GM18951 (cell line): ENCODE data around the gene SLC29A4.
"Not testable (repeated sequence)": the region's sequence is repeated elsewhere in the genome, so short reads cannot be mapped to it uniquely, and the experiment has no call there.

Experiments used
- POLR2A ChIP-seq: IDR thresholded peaks from 4 replicates; pipeline ENCODE4 v1.6.1; 2011; ENCODE audit warnings: mild to moderate bottlenecking; ENCODE audit not compliant: insufficient read length, insufficient read depth; ENCODE audit errors: extremely low read depth
- in situ Hi-C: fragments of 300-500 bp; cut with MboI; formaldehyde crosslinking; loops from one replicate; pipeline ENCODE4 v1.12.0; 2022; ENCODE audit warnings: low sequenced_read_pairs, mixed read lengths, inconsistent platforms; ENCODE audit not compliant: unreplicated experiment

SLC29A4 gene, protein sequence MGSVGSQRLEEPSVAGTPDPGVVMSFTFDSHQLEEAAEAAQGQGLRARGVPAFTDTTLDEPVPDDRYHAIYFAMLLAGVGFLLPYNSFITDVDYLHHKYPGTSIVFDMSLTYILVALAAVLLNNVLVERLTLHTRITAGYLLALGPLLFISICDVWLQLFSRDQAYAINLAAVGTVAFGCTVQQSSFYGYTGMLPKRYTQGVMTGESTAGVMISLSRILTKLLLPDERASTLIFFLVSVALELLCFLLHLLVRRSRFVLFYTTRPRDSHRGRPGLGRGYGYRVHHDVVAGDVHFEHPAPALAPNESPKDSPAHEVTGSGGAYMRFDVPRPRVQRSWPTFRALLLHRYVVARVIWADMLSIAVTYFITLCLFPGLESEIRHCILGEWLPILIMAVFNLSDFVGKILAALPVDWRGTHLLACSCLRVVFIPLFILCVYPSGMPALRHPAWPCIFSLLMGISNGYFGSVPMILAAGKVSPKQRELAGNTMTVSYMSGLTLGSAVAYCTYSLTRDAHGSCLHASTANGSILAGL

DNA sequence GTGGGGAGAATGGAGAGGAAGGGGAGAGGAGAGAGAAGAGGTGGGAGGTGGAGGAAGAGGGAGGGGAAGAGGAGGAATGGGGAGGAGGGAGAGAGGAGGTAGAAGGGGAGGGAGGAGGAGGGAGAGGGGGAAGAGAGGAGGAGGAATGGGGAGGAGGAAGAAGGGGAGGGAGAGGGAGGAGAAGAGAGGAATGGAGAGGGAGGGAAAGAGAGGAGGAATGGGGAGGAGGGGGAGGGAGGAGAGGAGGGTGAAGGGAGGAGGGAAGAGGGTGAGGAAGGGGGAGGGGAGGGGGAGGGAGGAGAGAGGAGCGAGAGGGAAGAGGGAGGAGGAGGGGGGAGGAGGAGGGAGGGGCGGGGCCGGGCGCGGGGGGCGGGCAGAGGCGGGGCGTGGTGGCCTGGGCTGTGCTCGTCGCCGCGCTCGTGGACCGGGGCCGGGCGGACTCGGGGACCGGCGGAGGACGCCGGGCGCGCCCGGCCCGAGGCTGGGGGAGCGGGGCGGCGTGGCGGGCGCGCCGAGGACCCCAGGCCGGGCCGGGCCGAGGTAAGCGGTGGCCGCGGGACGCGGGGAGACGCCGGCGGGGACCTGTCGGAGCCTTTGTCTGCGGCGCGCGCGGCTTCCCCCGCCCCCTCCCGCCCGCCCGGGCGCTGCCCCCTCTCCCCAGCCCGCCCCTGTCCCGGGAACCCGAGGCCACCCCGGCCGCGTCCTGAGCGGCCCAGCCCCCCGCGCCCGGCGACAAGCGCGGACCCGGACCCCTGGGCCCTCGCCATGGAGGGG, at the start of gene SLC29A4:
Gene SLC29A4, plus strand, starts transcription at position 401 of the 774 bp plus-strand sequence. CDS start 4,874 bp downstream, outside the sequence.
- in situ Hi-C loops = no loop called here
- no peak for TF ChIP-seq POLR2A

DNA sequence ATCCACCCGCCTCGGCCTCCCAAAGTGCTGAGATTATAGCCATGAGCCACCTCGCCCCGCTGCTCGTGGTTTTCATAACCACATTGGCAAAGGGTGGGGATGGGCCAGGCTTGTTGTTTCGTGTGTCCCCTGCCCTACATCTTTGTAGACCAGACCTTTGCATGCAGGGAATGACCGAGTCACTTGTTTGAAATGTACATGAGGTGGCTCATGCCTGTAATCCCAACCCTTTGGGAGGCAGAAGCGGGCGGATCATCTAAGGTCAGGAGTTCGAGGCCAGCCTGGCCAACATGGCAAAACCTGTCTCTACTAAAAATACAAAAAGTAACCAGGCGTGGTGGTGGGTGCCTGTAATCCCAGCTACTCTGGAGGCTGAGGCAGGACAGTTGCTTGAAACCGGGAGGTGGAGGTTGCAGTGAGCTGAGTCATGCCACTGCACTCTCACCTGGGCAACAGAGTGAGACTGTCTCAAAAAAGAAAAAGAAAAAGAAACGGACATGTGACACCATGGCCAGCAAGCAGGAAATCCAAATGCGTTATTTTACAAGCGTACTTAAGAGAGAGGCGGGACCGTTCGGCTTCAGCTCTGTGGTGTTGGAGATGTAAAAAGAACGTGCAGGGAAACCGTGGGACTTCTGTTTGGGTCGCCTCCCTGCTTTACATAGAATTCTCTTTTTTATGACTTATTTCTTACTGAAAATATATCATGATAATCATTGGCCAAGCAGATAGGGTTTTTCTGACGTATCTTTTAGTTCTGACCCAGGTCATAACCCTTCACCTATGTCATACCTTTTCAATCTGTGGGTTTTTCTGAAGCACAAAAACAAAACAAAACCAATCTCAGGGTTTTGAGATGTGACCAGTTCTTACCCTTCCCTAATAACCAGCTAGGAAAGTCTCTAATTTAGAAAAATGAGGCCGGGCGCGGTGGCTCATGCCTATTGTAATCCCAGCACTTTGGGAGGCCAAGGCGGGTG, 47.6 kb upstream of the SLC29A4 start:
- in situ Hi-C loops = no loop called here
- TF ChIP-seq POLR2A = peak; percentile 27

DNA sequence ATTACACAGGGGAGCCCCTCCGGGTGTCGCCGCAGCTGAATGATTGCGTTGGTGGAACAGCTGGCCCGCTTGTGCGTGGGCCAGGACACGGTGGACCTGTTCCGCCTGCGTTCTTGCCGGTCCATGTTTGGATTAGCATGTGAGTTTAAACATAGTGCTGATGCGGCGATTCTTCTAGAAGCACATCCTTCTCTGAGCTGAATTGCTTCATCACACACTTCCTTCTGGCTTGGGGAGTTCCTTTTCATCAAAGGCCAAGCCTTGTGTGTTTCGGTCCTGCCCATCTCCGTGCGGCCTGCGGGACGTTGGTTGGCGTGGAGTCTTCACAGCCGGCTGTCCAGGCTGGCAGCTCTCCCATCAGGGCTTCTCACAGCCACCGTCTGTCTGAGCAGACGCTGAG, 45.5 kb upstream of the SLC29A4 start:
- in situ Hi-C loops = no loop called here
- TF ChIP-seq POLR2A = no peak

DNA sequence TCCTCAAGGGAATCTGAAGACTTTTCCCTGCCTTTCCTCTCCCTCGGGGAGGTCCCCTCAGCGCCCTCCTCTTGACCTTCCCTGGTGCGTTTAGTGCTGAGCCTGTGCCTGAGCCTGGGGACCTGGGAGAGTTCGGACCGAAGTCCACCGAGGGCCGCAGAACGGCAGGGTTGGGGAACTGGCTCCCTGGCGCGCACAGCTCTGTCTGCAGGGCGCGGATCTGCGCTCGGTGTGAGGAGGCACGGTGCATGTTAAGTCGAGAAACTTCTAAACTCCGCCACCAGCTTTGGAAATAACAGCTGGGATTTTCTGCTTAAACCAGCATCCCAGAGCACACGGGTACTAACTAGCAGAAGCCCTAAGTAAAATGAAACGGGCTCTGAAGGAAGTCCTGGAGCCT, 44.2 kb upstream of the SLC29A4 start:
- no peak for TF ChIP-seq POLR2A
- in situ Hi-C loops = no loop called here

DNA sequence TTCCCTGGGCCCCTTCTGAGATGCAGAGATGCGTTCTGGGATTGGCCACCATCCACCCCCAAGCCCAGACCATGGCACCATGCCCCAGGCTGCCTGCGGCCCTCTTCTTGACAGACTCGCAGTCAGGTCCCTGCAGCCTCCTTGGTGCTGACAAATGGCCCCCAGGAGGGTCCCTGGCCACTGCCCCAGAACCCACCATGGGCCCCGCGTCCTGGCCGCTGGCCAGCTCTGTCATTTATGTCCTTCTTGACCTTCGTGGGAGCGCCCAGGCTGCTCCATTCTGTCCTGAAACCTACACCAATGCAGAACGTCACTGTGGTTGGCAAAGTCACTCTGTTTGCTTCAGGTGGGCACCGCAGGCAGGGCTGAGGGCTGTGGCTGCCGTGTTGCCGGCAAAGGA, 39.5 kb upstream of the SLC29A4 start:
- in situ Hi-C loops = no loop called here
- TF ChIP-seq POLR2A = no peak

DNA sequence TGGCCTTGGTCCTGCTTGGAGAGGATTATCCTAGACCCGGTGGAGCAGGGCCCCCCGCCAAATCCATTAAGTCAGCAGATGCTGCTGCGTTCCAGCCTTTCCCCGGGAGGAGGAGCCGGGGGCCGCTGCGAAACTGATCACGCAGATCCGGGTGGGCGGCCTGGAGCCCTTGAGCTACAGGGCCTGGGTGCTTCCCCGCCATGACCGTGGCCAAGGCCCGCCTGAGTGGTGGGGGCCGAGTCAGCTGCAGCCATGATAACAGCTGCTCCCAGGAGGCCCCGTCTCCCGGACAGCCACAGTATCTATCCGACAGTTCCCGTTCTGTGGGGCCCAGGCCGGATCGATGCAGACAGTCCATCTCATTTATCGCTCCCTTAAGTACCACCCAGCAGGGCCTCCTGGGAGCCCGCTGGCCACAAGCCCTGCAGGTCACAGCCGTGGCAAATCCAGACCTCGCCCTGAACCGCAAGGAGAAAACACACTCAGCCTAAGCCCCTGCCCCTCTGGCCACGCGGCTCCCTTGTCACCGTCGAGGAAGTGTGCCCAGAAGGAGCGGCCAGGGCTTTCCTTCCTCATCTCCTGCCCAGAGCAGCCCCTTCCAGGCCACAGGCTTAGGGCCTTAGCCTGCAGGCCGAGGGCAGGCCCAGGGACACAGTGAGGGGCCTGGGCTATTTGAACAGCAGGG, 34.4 kb upstream of the SLC29A4 start:
- no peak for TF ChIP-seq POLR2A

DNA sequence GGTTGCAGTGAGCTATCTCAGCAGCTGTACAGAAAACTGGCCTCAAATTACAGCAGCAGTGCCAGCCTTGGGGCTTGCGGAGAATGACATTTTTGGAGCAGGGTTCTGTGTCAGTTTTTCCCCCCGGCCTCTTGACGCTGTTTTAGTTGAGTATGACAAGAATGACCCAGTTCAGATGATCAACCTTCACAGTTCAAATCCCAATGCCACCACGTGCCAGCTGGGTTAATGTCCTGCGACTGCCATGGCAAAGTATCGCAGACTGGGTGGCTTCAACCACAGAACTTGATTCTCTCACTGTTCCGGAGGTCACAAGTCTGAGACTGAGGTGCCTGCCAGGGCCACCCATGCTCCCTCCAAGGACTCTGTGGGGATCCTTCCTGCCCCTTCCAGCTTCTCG, 32.0 kb upstream of the SLC29A4 start:
- in situ Hi-C loops = not testable (repeated sequence)

More for the DNA sequence above, 34.4 kb upstream of the SLC29A4 start:
- in situ Hi-C loops = no loop called here

DNA sequence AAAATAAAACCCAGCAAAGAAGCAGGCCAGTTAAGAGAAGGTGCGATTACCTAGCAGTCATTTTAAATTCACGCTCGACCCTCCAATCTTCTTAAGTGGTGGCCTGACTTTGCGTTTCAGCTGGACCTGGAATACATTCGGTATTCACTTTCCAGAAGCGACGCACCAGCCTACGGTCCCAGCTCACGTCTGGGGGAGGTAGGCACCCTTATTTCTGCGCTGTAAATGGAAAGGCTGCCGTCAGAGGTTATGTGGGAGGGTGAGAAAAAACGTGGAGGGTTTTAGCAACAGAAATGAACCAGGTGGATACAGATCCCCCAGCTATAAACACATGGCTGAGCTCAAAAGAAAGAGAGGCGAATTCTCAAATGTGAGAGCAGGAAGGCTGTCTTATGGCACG, 29.2 kb upstream of the SLC29A4 start:
- in situ Hi-C loops = not testable (repeated sequence)

DNA sequence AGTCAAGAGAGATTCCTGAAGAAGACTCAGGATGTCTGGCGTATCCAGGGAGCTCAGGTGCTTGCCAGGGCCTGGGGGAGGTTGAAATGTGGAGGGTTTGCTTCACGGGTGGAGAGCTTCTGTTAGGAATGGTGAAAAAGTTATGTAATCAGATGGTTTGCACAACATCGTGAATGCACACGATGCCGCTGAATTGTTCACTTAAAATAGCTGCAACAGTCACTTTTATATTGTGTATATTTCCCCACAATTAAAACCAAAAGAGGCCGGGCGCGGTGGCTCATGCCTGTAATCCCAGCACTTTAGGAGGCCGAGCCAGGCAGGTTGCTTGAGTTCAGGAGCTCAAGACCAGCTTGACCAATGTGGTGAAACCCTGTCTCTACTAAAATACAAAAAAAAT, 28.4 kb upstream of the SLC29A4 start:
- in situ Hi-C loops = not testable (repeated sequence)

DNA sequence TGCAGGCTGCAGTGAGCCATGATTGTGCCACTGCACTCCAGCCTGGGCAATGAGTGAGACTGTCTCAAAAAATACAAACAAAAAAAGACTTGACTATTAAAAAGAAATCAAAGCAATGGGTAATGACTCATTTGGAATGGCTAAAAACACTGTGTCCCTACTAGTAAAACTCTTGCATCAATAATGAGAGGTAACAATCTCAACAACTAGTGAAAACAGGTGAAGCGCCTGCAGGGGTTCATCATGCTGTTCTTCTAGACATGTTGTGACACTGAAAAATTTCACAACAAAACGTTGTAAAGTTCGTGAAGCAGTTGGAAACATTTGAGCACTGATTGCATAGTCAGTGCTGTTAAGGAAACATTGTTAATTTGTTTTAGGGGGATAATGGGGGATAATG, 26.9 kb upstream of the SLC29A4 start:
- in situ Hi-C loops = no loop called here
- no peak for TF ChIP-seq POLR2A

DNA sequence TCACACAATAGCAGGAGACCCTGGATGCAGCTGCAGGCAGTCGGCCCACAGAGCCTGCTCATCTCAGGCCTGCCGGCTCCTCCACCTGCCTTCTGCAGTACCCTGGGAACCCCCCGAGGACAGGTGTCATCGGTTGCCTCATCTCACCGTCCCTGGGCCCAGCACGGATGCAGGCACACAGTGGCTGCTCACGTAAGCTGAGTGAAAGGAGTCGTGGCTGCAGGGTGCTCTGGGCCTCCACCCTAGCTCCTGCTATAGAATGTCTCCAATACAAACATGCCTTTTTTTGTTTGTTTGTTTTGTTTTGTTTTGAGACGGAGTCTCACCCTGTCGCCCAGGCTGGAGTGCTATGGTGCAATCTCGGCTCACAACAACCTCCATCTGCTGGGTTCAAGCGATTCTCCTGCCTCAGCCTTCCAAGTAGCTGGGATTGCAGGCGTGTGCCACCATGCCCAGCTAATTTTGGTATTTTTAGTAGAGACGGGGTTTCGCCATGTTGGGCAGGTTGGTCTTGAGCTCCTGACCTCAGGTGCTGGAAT, 22.1 kb upstream of the SLC29A4 start:
- in situ Hi-C loops = not testable (repeated sequence)

DNA sequence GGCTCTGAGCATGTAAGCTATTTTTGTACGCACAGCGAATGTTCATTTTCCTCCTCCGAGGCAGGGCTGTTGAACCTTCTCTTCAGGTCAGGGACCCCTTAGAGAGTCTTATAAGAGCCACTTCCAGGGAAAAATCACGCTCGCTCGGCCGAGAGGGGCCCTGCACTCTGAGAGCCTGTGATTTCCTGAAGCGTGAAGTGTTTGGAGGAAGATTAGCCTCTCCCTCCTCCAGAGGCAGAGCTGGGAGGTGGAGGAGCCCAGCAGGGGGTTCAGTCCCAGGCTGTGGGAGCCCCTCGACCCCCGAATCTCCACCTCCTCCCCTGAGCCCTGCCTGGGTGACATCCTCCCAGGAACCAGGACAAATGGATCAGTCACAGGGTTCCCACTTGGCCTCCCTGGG, 19.7 kb upstream of the SLC29A4 start:
- in situ Hi-C loops = not testable (repeated sequence)
